VCaP (cell line): ENCODE measurements around the gene ZNF592.

Experiments used
- H3K27ac ChIP-seq: fragments of 450-650 bp; 2 replicates; pipeline ENCODE4 v1.5.1; 2017
- TF ChIP-seq, protein P1 (sequence below): fragments of 450-650 bp; conservative IDR thresholded peaks from 2 replicates; pipeline ENCODE4 v1.5.1; 2017; ENCODE audit warnings: mild to moderate bottlenecking, moderate library complexity

Gene ZNF592

DNA sequence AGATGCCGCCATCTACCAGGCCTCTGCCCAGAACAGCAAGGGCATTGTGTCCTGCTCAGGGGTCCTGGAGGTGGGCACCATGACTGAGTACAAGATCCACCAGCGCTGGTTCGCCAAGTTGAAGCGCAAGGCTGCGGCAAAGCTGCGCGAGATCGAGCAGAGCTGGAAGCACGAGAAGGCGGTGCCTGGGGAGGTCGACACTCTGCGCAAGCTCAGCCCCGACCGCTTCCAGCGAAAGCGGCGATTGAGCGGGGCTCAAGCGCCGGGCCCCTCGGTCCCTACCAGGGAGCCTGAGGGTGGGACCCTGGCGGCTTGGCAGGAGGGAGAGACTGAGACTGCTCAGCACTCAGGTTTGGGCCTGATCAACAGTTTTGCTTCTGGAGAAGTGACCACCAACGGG lies 91.3 kb downstream of the ZNF592 start:
- TF ChIP-seq, protein P1, sequence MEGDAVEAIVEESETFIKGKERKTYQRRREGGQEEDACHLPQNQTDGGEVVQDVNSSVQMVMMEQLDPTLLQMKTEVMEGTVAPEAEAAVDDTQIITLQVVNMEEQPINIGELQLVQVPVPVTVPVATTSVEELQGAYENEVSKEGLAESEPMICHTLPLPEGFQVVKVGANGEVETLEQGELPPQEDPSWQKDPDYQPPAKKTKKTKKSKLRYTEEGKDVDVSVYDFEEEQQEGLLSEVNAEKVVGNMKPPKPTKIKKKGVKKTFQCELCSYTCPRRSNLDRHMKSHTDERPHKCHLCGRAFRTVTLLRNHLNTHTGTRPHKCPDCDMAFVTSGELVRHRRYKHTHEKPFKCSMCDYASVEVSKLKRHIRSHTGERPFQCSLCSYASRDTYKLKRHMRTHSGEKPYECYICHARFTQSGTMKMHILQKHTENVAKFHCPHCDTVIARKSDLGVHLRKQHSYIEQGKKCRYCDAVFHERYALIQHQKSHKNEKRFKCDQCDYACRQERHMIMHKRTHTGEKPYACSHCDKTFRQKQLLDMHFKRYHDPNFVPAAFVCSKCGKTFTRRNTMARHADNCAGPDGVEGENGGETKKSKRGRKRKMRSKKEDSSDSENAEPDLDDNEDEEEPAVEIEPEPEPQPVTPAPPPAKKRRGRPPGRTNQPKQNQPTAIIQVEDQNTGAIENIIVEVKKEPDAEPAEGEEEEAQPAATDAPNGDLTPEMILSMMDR, result no peak

DNA sequence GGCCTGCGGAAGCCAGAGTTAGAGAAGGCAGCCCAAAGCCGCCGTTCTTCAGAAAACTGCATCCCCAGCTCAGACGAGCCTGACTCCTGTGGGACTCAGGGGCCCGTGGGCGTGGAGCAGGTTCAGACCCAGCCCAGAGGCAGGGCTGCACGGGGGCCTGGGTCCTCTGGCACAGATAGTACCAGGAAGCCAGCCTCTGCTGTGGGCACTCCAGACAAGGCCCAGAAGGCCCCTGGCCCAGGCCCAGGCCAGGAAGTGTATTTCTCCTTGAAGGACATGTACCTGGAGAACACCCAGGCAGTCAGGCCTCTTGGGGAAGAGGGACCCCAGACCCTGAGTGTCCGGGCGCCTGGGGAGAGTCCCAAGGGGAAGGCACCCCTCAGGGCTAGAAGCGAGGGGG lies 91.9 kb downstream of the ZNF592 start:
- TF ChIP-seq, protein P1, result no peak
- no peak overlapping the region for H3K27ac ChIP-seq

More for the DNA sequence above, 91.3 kb downstream of the ZNF592 start:
- H3K27ac ChIP-seq, result no peak overlapping the region

DNA sequence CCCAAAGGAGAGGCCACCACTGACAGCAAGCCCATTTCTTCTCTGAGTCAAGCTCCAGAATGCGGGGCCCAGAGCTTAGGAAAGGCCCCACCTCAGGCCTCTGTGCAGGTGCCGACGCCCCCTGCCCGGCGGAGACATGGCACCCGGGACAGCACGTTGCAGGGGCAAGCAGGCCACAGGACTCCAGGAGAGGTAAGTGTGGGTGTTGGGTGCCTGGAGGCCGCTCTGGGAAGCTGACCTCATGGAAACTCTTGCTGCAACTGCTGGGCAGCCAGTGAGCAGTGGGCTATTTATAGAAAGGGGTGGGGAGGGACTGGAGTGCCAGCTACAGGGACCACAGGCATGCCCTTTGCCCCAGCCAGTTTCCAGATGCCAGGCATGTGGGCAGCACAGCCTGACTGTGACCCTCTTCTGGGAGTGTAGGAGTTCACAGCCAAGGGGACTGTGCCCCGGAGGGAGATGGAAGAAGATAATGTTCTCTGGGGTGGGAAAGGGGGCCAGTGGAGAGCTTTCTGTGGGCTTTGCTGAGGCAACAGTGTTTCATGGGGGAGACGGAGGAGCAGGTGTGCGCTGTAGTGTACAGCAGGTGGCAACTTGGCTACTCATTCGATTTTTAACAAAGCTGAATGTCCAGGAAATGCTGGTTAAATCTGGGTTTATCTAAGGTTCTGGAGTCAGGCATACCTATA lies 92.5 kb downstream of the ZNF592 start:
- no peak overlapping the region for H3K27ac ChIP-seq
- TF ChIP-seq, protein P1, result no peak

DNA sequence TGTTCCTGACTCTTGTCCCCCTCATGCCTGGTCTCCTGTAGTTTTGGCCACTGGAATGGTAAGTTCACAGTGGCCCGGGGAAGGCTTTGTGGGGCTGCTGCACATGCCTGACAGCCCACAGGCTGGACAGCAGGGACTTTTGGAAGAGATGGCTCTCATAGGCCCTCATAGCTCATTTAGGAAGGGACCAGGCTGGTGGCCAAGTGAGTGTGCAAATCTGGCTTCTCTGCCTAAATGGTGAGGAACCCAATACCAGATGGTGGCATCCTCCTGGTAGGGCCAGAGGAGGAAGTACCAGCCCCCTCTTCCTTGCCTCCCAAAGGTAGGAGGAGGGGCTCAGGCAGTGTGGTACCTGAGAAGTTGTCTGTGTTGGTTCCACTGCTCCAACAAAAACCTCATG lies 94.4 kb downstream of the ZNF592 start:
- TF ChIP-seq, protein P1, result no peak
- H3K27ac ChIP-seq, result no peak overlapping the region

DNA sequence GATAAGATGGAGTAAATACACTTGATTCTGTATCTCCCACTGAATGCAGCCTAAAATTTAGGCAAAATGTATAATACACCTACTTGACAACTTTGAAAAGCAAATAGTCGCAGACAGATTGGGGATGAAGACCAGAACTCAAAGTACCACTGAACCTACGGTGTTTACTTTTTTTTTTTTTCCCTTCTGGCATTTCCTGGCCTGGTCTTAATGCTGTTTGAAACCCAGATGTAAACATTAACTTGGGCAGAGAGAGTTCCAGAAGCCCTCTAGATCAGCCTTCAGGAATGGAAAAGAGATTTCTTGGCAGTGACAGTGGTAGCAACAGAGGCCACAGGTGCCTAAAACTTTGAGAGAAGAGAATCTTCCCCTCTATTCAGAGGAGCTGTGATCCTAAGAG lies 96.6 kb downstream of the ZNF592 start:
- TF ChIP-seq, protein P1, result no peak
- H3K27ac ChIP-seq, result peak overlapping the region; percentile 78

DNA sequence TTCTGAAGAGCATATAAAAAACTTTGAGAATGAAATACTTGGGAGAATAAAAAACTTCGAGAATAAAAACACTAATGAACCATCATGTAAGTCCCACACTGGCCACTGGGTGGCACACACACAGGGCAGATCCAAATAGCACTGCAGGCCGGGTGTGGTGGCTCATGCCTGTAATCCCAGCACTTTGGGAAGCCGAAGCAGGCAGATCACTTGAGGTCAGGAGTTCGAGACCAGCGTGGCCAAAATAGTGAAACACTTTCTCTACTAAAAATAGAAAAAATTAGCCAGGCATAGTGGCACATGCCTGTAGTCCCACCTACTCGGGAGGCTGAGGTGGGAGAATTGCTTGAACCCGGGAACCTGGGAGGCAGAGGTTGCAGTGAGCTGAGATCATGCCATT lies 97.2 kb downstream of the ZNF592 start:
- TF ChIP-seq, protein P1, result peak; percentile 96
- peak overlapping the region; percentile 78 for H3K27ac ChIP-seq

DNA sequence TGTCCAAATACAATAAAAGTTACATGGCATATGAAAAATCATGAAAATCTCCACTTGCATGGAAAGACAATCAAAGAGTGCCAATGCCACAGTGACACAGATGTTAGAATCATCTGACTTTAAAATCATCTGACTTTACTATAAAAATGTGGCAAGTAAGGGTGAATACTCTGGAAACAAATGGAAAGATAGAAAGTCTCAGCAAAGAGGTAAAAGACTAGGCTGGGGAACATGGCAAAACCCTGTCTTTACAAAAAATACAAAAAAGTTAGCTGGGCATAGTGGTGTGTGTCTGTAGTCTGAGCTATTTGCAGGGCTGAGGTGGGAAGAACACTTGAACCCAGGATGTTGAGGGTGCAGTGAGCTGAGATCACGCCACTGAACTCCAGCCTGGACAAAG lies 97.9 kb downstream of the ZNF592 start:
- H3K27ac ChIP-seq, result peak overlapping the region; percentile 78
- TF ChIP-seq, protein P1, result no peak
